T-helper 1 cell treated with Interleukin-12 subunit alpha and Interleukin-12 subunit beta and Interleukin-4 antibody, amounts not matched to agents 30 ng/mL and 1 ng/mL, for 36 hours (primary cell): Measurements from ENCODE around the gene GPALPP1. TPM values are rescaled to one million over a fixed set of nuclear protein-coding genes. Genes with fewer than 3 reads are reported as not detected.
"Not testable (repeated sequence)": the region's sequence is repeated elsewhere in the genome, so short reads cannot be mapped to it uniquely, and the experiment has no call there.

Experiments
- intact Hi-C: fragments of 100-400 bp; cut with micrococcal nuclease; formaldehyde crosslinking; loops from one replicate; pipeline ENCODE4 v1.15.1; 2024
- total RNA-seq: library from RNA; stranded (reverse); gene quantifications from 2 replicates; pipeline ENCODE4 v1.2.3, GENCODE V29; 2022

GPALPP1 gene
- total RNA-seq: 24.3 and 28.8 TPM in 2 replicates

- intact Hi-C loops: loop anchor here (1.0 to 5.0 kb wide), 12 partner anchors 16 to 1193 kb away; partner anchors contain the start of genes COG3, GTF2F2, LCP1 and TPT1
Measured at GRCh38 chr13:44989071-44989889, at the start of gene GPALPP1, which contains the start of gene NUFIP1. Gene GPALPP1 (plus strand): TSS chr13:44989538. CDS start chr13:44989655, 117 bp downstream. Gene NUFIP1 (minus strand): TSS chr13:44989471. CDS start chr13:44989436, 35 bp downstream.

DNA sequence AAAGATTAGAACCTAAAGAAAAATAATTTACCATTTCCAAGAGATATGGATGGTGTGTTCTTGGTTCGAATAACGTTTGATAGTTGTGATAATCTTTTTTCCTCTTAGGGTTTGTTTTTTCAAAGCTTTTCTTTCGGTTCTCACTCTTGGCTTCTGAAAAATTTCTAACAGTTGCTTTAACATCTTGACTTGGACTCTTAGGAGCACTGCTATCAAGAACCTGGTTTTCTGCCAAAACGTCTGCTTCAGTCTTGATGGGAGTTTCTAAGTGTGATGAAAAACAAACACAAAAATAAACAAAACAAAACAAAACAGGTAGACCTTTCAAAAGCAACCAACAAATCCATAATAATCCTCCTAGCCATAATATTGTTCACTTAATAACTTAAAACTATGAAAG is 45.9 kb upstream of the GPALPP1 start:
- intact Hi-C loops: not testable (repeated sequence)

DNA sequence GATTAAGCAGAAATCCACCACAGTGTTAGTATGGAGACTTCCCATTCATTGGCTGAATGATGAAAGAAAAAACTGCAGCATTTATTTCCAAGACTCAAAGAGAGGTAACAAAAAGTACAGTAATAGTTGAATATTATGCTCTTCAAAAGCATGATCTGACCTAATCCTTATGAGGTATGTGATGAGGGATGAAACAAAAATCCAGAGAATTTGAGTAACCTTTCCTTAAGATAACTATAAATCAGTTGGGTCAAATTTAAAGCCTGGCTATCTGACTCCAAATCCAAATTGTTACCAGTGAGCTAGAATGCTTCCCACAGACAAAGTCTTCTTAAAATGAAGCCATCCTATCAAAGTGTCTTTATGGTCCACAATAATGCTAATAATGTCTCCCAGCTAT is 38.2 kb upstream of the GPALPP1 start:
- intact Hi-C loops: no loop called here

DNA sequence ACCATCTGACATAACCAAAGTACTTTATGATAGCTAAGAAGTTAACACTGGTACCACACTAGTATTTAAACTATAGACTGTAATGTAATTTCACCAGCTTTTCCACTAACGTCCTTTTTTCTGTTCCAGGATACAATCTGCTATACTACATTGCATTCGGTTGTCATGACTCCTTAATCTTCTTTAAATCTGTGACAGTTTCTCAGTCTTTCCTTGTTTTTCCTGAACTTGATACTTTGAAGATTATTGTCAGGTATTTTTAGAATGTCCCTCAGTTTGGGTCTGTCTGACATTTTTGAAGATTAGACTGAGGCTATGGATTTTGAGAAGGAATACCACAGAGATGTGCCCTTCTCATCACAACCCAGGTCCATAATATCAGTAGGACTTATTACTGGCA is 36.7 kb upstream of the GPALPP1 start:
- intact Hi-C loops: no loop called here

DNA sequence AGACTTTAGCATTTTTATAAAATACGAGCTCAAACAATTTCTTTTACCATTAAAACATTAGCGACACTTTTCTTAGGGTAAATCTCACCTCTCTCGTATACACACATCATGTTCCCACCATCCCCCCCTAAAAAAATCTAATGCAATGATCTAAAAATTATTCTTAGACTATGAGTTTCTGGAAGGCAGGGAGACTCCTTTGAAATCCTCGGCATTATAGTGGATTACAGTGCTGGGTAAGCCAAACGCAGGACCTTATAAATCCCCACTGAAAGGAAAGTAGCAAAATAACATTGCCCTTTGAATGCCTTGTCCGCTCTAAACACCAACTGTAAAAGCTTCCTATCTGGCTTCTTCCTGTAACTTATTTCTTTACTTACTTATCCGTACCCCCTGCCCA is 35.1 kb upstream of the GPALPP1 start:
- intact Hi-C loops: no loop called here

DNA sequence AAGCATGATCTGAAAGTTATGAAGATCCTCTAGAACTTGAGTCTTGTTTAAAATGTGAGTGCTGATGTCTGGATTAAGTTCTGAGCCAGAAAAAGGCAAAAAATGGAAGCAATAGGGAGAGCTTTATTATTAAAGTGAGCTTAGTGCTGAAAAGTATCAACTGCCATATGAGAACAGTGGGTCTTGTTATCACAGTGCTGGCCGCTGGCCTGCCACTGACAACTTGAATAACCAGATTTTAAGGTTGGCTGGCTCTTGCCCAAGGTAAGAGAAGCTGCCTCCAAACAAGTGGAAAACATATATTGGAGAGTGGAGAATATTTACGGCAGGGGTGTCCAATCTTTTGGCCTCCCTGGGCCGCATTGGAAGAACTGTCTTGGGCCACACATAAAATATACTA is 33.9 kb upstream of the GPALPP1 start:
- intact Hi-C loops: no loop called here

DNA sequence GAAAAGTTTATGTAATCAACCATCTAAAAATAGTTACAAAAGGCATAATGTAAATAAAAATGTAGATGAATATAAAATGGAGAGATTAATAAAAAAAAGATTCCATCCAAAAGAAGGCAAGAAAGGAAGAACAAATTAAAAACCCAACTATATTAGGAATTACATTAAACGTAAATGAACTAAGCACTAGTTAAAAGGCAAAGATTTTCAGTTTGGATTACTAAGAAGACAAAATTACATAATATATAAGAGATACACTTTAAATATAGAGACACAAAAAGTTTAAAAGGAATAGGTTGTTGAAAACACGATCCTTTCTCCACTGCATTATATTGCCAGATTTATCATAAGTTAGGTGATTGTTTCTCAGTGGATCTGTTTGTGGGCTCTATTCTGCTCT is 27.3 kb upstream of the GPALPP1 start:
- intact Hi-C loops: no loop called here

DNA sequence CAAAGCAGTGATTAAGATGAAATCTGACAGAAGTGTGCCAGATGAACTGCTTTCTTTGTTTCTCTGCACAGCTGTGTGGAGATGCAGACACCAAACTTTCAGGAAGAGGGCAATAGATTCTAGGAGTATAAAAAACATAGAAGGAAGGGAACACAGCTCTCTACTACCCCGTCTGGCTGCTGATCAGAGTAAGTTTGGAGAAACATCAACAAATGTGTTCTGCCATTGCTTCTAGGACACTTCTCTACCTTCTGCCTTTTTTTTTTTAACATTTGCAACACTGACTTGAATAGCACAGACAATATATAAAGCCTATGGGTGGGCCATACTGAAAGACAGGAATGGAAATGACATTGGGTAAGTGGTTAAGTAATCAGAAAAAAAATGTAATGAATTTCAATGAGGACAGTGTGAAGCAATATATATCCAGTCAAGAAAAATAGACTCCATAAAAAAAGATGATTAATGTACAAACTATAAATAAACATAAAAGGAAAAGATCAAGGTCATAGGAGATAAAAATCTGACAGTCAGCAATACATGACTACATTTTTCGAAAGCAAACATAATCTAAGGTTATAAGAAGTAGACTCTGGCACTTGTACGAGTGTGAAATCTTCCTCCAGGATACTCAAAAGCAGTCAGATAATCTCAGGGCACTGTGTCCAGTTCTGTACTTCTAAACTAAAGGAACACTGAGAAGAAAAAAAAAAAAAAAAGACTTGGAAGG is 21.5 kb upstream of the GPALPP1 start:
- intact Hi-C loops: no loop called here

DNA sequence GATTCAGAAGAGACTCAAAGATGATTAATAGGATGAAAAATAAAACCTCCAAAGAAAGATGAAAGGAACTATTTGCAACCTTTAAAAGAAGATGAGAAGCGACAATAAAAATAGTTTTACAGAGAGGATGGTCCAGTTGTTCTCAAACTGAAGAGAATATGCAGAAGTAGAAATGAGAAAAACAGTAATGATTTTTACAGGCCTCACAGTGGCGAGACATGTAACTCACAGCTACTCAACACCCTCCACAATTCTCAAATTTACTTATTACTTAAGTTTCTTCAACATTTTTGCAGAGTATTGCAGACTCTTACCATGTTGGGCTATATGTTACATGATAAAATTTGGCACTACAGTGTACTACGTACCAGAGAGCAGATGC is 20.9 kb upstream of the GPALPP1 start:
- intact Hi-C loops: no loop called here

DNA sequence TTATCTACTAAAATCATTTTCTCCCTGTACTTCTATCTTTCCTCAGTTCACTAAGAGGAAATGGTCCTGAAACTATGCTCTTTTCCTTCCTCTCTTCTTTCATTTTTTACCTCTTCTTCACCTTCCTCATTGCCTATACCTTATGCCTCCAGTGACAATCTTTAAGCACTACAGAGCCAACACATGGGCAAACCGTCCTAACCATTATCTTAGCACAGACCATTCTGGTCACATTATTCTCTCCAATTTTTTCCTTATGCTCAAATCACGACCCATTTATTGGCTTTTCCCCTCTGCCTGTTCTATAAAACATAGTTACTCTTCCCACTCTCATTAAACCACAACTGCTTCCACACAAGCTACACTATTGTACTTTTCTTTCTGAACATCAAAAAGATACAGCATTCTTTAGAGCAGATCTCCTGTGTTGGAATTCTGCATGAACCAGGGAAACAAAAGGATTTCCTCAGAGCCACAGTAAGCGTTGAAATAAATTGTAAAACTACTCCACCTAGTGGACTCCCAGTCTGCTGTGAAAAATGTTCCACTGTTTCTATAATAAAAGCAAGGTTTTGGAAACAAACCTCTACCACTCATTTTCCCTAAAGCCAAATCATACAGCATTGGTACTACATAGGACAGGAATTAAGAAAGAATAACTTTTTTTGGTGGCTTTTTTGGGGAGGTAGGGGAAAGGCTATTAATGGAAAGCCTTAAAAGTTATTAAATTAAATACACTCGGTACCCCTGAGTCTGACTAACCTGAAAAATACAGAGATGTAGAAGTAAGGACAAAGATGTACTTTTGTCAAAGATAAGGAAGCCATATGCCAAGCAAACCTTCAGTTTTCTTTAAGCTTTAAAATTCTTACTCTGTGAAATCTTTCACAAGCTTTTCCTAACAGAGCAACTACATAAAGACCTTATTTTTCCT is 19.5 kb upstream of the GPALPP1 start:
- intact Hi-C loops: loop anchor here (1.0 to 5.0 kb wide), 5 partner anchors 52 to 1065 kb away; partner anchors contain the start of gene TSC22D1

DNA sequence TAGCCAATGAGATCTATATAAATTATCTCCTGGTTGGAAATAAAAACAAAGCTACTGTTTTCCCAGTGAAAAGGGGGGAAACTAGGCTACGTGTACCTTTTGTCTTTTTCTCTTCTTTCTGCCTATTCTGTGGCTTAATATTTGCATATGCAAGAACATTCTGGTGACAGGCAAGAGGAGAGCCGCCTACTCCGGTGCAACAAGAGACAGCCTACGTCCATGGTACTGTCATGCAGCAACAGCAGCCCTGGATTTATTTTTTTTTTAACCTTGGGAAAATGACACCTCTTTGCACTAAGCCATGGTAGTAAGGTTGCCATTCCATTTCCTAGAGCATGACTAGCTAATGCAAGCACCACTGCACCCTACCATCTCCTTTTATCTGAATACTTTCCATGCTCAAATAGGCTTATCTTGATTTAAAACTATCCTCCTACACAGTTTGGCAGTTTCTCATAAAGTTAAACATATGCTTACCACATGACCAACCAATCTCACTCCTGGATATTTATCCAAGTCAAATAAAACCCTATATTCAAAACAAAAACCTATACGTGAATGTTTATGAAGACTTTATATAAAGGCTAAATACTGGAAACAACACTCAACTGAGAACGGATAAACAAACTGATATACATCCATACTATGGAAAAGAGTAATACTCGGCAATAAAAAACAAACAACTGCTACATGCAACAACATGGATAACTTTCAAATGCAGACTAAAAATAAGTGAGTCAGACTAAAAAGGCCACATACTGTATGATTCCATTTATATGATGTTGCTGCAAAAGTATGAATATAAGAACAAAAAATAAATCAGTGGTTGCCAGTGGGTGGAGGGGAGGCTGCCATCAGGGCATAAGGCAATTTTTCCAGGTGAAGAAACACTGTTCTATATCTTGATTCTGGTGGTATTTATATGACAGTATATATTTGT is 17.4 kb upstream of the GPALPP1 start:
- intact Hi-C loops: loop anchor here (2.0 to 5.0 kb wide), 2 partner anchors 395 to 1067 kb away; partner anchors contain the start of gene TSC22D1

- intact Hi-C loops: loop anchor here (1.0 to 5.0 kb wide), 3 partner anchors 16 to 396 kb away; partner anchors contain the start of genes GPALPP1, NUFIP1 and TSC22D1
Measured at GRCh38 chr13:44972956-44973581, 16.3 kb upstream of the GPALPP1 start.

- intact Hi-C loops: loop anchor here (5.0 kb wide), 1 partner anchor 397 kb away; the partner anchor contains the start of gene TSC22D1
Measured at GRCh38 chr13:44974056-44974793, 15.1 kb upstream of the GPALPP1 start.

GRCh38 chr13:44976196-44976595 is 13.1 kb upstream of the GPALPP1 start:
- intact Hi-C loops: no loop called here

DNA sequence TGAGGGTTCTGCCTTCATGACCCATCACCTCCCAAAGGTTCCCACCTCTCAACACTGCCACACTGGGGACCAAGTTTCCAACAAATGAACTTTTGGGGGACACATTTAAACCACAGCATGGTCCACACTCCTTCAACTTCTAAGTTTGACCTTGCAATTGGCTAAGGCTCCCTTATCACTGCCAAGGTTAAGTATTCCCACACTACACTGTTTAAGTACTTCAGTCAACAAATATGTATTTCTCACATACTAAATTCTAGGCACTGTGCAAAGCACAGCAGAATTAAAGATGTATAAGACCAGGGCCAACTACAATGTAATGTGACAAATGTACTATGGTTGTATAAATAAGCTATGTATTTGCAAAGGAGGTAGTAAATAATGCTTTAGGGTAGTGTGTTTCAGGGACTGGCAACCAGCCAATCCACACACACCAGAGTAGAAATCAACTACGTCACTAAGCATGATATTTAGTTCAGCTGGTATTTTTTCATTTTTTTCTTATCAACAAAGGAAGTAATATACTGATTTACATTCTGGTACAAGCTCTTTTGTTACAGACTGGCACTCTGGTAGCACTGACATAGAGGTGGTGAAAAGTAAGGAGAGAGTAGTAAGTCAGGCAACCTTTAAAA is 12.3 kb upstream of the GPALPP1 start:
- intact Hi-C loops: no loop called here

- intact Hi-C loops: no loop called here
Measured at GRCh38 chr13:44978328-44978727, 11.0 kb upstream of the GPALPP1 start.

DNA sequence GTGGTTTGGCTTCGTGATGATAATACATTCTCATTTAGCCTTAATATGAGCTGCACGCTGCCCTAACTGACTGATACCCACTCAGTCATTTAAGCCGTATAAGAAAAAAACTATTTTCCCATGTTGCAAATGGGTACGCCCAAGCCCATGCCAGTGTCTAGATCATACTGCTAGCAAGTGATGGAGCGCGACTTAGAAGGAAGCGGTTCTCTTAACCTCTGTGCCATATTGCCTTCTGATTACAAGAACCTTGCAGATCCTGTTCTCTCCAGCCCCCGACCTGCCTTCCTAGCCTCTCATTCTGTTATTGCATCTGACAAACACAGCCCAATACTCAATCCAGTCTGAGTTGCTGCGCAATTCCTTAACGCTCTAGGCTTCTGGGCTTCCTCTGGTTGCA is 603 bp downstream of the GPALPP1 start:
- intact Hi-C loops: loop anchor here (1.0 to 10.0 kb wide), 14 partner anchors 17 to 1192 kb away; partner anchors contain the start of genes COG3, GTF2F2, LCP1 and TPT1

GRCh38 chr13:45003417-45003816 is 14.1 kb downstream of the GPALPP1 start:
- intact Hi-C loops: no loop called here
